Coronary artery (tissue), 2 donors: ENCODE data around the gene TMEM132D.

Source experiments
- DNase-seq: peaks from one replicate; pipeline ENCODE4 v3.0.0-alpha.2; 2017; ENCODE audit warnings: low spot score
- H3K27ac ChIP-seq, 2 donors: fragments of 200-600 bp; sonication (generic); one replicate each; pipeline ENCODE4 v1.5.1; 2016 to 2019
- H3K4me3 ChIP-seq: fragments of 200-600 bp; sonication (generic); 2 replicates; pipeline ENCODE4 v1.5.1; 2016; ENCODE audit warnings: mild to moderate bottlenecking, moderate library complexity
- TF ChIP-seq, protein P1 (sequence below): fragments of 200-600 bp; sonication (generic); IDR thresholded peaks from one replicate; pipeline ENCODE4 v1.5.1; 2019; ENCODE audit warnings: antibody characterized with exemption

Gene TMEM132D

GRCh38 chr12:129861951-129862350 is 41.9 kb downstream of the TMEM132D start:
- TF ChIP-seq, protein P1, sequence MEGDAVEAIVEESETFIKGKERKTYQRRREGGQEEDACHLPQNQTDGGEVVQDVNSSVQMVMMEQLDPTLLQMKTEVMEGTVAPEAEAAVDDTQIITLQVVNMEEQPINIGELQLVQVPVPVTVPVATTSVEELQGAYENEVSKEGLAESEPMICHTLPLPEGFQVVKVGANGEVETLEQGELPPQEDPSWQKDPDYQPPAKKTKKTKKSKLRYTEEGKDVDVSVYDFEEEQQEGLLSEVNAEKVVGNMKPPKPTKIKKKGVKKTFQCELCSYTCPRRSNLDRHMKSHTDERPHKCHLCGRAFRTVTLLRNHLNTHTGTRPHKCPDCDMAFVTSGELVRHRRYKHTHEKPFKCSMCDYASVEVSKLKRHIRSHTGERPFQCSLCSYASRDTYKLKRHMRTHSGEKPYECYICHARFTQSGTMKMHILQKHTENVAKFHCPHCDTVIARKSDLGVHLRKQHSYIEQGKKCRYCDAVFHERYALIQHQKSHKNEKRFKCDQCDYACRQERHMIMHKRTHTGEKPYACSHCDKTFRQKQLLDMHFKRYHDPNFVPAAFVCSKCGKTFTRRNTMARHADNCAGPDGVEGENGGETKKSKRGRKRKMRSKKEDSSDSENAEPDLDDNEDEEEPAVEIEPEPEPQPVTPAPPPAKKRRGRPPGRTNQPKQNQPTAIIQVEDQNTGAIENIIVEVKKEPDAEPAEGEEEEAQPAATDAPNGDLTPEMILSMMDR, result no peak
- Histone ChIP-seq H3K4me3 (no peak overlapping the region), H3K27ac (no peak overlapping the region)
- no peak for DNase-seq

- H3K4me3 ChIP-seq, result no peak overlapping the region
- DNase-seq, result no peak
- TF ChIP-seq, protein P1, result no peak
- no peak overlapping the region for H3K27ac ChIP-seq
These were observed 49.2 kb downstream of the TMEM132D start for GRCh38 chr12:129854591-129854990.

GRCh38 chr12:129851296-129851695 is 52.5 kb downstream of the TMEM132D start:
- Histone ChIP-seq H3K27ac (no peak overlapping the region), H3K4me3 (no peak overlapping the region)
- TF ChIP-seq, protein P1, result no peak
- no peak for DNase-seq

DNA sequence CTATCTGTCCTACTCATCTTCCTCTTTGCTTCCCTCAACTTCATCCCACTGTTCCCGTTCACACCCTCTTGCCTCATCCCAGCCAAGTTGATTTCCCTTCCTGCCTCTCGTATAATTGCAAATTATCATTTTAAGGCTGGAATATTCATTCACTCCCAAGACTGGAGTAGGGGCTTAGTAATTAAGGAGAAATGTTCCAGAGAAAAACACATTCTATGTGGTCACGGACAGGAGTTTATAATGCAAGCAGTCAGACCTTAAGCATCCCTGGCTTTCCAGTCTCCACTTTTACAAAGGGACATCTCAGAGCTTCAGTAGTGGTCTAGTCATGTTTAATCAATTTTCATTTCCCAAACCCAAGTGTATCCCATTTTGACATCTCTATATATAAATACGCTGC is 54.9 kb downstream of the TMEM132D start:
- TF ChIP-seq, protein P1, result no peak
- Histone ChIP-seq H3K27ac (no peak overlapping the region), H3K4me3 (no peak overlapping the region)
- no peak for DNase-seq

DNA sequence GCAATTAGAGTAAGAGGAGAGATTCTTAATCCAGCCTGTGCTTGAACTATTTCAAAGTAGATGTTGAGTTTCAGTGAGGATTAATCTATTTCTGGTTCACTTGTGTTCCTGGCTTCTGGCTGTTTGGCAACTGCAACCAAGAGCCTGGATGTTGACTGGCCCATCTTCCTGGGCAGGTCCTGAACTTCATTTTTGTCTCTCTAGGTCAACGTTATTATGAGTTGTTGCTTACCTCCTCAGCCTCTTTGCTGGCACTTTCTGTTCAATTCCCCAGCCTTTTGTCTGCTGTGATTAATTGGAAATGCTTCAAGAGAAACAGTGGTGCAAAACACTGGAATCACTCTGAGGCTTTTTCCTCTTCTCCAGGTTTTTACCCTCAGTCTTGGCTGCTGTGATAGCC is 56.8 kb downstream of the TMEM132D start:
- TF ChIP-seq, protein P1, result no peak
- H3K27ac ChIP-seq, result no peak overlapping the region
- no peak for DNase-seq
- H3K4me3 ChIP-seq, result no peak overlapping the region

DNA sequence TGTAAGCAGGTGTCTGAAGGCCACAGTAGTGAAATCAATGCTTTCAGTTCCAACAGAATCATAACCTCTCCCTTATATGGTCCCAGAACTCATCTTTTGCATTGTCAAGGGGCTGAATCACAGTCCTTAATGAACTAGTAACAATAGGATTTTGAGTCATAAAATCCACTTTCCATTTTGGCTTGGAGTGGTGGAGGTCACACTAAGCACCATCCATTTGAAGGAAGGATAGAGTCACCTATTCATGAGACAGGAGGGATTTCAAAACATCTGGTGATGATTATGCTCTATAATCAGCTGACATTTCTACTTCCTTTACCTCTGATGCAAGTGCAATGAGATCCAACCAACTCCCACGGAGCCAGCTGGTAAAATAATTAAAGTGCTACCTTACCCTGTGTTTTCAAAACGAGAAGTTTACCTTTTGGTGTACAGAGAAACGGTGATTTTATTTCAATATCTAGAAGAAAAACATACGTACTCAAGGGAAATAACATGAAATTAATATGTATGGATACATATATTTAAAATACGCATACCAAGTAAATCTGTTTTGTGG is 59.1 kb downstream of the TMEM132D start:
- TF ChIP-seq, protein P1, result no peak
- no peak for DNase-seq
- H3K27ac ChIP-seq, result no peak overlapping the region
- H3K4me3 ChIP-seq, result no peak overlapping the region

DNA sequence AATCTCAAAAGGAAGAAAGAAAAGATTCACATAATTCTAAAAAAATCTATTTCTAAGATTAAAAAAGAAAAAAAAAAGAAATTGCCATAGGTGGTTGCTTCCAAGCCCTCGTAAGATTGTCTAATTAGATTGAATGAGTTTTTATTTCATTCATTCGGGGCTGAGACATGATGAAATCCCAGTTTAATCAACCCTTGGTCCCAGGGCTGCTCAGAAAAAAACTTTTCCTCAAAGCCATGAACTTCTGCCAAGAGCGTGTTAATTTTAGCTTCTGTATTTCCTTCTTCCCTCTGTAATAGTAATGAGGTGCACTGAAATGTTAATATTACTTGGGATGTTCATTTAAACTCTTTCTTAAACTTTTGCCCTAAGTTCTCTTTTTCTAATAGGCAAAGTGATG is 62.6 kb downstream of the TMEM132D start:
- DNase-seq, result no peak
- TF ChIP-seq, protein P1, result no peak
- H3K27ac ChIP-seq, result no peak overlapping the region
- H3K4me3 ChIP-seq, result no peak overlapping the region
